NT2/D1 (cell line): ENCODE results near the gene TACC2.

Experiments used
- YY1 ChIP-seq: IDR thresholded peaks from 2 replicates; pipeline ENCODE4 v1.6.1; 2011; ENCODE audit not compliant: insufficient read length, insufficient read depth
- ZNF274 ChIP-seq: IDR thresholded peaks from 2 replicates; pipeline ENCODE4 v1.6.1; 2011; ENCODE audit warnings: mild to moderate bottlenecking, low read depth, low read length

DNA sequence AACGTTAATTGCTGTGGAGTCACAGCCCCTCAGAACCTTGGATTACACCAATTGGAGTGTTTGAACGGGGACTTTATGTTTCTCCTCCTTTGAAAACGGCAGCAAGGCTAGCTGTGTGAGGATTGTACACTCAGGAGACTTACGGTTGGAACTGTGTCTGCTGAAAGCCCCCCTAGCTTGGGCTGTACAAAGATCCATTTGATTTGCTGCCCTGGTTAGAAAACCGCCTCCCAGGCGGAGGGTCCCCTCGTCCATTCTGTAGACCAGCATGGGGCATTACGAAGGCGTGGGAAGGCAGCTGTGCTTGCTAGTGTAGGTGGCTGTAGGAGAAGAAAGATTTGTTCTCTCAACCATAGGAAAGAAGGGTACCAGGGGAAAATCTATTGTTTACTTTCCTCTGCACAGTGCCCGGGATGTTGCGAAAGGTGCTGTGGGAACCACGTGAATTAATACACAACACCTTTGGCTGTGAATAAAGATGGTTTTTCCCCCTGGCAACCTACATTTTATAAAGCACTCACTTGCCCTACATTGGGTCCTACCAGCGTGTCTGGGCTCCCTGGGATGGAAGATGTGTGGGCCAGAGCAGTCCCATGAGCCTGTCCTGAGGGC, 208.8 kb downstream of the TACC2 start:
- TF ChIP-seq YY1: no peak
- TF ChIP-seq ZNF274: no peak
